GM12872 (cell line): Measurements from ENCODE around the gene ELMO2.

ENCODE experiments used
- TF ChIP-seq, protein P1 (sequence below): IDR thresholded peaks from 3 replicates; pipeline ENCODE4 v1.5.1; 2011; ENCODE audit warnings: low read depth, mild to moderate bottlenecking, low read length, moderate library complexity; ENCODE audit not compliant: insufficient read depth

ELMO2 gene

GRCh38 chr20:46419882-46420281, 13.5 kb upstream of the ELMO2 start:
- TF ChIP-seq, protein P1, sequence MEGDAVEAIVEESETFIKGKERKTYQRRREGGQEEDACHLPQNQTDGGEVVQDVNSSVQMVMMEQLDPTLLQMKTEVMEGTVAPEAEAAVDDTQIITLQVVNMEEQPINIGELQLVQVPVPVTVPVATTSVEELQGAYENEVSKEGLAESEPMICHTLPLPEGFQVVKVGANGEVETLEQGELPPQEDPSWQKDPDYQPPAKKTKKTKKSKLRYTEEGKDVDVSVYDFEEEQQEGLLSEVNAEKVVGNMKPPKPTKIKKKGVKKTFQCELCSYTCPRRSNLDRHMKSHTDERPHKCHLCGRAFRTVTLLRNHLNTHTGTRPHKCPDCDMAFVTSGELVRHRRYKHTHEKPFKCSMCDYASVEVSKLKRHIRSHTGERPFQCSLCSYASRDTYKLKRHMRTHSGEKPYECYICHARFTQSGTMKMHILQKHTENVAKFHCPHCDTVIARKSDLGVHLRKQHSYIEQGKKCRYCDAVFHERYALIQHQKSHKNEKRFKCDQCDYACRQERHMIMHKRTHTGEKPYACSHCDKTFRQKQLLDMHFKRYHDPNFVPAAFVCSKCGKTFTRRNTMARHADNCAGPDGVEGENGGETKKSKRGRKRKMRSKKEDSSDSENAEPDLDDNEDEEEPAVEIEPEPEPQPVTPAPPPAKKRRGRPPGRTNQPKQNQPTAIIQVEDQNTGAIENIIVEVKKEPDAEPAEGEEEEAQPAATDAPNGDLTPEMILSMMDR, result no peak

DNA sequence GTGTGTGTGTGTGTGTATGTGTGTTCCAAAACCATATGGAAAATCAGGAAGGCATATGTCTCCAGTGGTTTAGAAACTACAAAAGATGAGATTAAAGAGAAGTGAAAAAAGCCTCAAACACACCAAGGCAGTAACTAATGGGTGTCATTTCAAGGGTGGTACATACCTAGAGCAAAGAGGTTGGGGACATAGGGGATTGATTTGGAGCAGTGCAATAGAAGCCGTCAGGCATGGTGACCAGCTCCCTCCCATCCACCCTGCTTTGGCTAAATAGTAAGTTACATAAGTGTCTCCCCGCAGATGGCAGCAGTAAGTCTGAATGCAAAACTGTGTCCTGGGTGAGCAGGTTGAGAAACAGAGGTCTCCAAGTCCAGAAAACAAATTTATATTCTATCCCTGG, 10.4 kb upstream of the ELMO2 start:
- TF ChIP-seq, protein P1, result no peak

GRCh38 chr20:46416421-46416820, 10.0 kb upstream of the ELMO2 start:
- TF ChIP-seq, protein P1, result no peak

- TF ChIP-seq, protein P1, result no peak
Measured at GRCh38 chr20:46415773-46416172, 9.4 kb upstream of the ELMO2 start.

- TF ChIP-seq, protein P1, result no peak
Measured at GRCh38 chr20:46414608-46415007, 8.2 kb upstream of the ELMO2 start.

DNA sequence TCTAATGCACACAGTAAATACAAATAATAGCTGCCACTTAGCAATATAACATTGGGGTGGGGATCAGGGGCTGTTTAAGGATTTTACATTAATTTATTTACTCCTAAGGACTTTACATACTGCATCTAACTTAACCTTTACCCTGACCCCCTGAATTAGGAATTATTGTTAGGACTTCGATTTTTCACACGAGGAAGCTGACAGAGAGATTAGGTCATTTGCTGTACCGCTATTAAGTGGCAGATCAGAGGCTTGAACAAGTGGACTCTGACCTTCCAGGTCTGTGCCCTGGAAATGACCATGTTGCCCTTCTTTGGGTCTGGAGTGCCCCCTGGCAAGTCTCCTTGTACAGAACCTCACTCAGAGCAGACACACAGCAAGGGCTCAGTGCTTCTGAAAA, 5.2 kb upstream of the ELMO2 start:
- TF ChIP-seq, protein P1, result no peak

GRCh38 chr20:46408281-46408731, 1.9 kb upstream of the ELMO2 start:
- TF ChIP-seq, protein P1, result no peak

GRCh38 chr20:46407671-46407996, 1.2 kb upstream of the ELMO2 start:
- TF ChIP-seq, protein P1, result no peak
